Vagina (tissue), 2 donors: ENCODE results near the gene GPR17. TPM values are rescaled to one million over a fixed set of nuclear protein-coding genes. Genes with fewer than 3 reads are reported as not detected.
A peak's percentile ranks its signal among the peaks of the same experiment; 100 is the strongest.

Source experiments
- DNase-seq, 2 donors: peaks; one replicate each; pipeline ENCODE4 v3.0.0-alpha.2; 2017; ENCODE audit errors: extremely low spot score in 2 of 2
- H3K27ac ChIP-seq: fragments of 200-600 bp; sonication (generic); one replicate; pipeline ENCODE4 v1.5.1; 2019
- H3K27me3 ChIP-seq: fragments of 200-600 bp; sonication (generic); one replicate; pipeline ENCODE4 v1.5.1; 2019
- H3K36me3 ChIP-seq, 2 donors: fragments of 200-600 bp; sonication (generic); one replicate each; pipeline ENCODE4 v1.5.1; 2017 to 2019
- H3K4me1 ChIP-seq: fragments of 200-600 bp; sonication (generic); one replicate; pipeline ENCODE4 v1.5.1; 2019
- H3K4me3 ChIP-seq, 2 donors: fragments of 200-600 bp; sonication (generic); 1 replicate in 1 of 2; 2 replicates in 1 of 2; pipeline ENCODE4 v1.5.1; 2016 to 2019
- H3K9me3 ChIP-seq: fragments of 200-600 bp; sonication (generic); one replicate; pipeline ENCODE4 v1.5.1; 2019
- POLR2A ChIP-seq, 2 donors: fragments of 450-650 bp; IDR thresholded peaks; one replicate each; pipeline ENCODE4 v1.6.1; 2017; ENCODE audit warnings: antibody characterized with exemption in 2 of 2, mild to moderate bottlenecking in 2 of 2, moderate library complexity in 2 of 2
- POLR2AphosphoS5 ChIP-seq, 2 donors: sonication (generic); formaldehyde crosslinking; IDR thresholded peaks; one replicate each; pipeline ENCODE4 v1.9.0; 2017; ENCODE audit warnings: antibody characterized with exemption in 2 of 2, mild to moderate bottlenecking in 2 of 2, low read depth in 1 of 2; ENCODE audit not compliant: insufficient read depth in 1 of 2
- intact Hi-C: fragments of 100-400 bp; cut with DNase I; formaldehyde crosslinking; loops from one replicate; pipeline ENCODE4 v1.15.1; 2023
- total RNA-seq: library from RNA; depleted of rRNA; stranded (reverse); fragments of >200 nt; gene quantifications from one replicate; pipeline ENCODE4 v1.2.3, GENCODE V29; 2016
- TF ChIP-seq, protein P1 (sequence below), 3 experiments: fragments of 450-650 bp in 2 of 3; fragments of 200-600 bp in 1 of 3; sonication (generic) in 1 of 3; IDR thresholded peaks; one replicate each; pipeline ENCODE4 v1.5.1; 2017 to 2019; ENCODE audit warnings: antibody characterized with exemption in 3 of 3, mild to moderate bottlenecking in 2 of 3, moderate library complexity in 2 of 3

The GPR17 gene
- total RNA-seq, 1 donor from 2014 or later: not detected

DNA sequence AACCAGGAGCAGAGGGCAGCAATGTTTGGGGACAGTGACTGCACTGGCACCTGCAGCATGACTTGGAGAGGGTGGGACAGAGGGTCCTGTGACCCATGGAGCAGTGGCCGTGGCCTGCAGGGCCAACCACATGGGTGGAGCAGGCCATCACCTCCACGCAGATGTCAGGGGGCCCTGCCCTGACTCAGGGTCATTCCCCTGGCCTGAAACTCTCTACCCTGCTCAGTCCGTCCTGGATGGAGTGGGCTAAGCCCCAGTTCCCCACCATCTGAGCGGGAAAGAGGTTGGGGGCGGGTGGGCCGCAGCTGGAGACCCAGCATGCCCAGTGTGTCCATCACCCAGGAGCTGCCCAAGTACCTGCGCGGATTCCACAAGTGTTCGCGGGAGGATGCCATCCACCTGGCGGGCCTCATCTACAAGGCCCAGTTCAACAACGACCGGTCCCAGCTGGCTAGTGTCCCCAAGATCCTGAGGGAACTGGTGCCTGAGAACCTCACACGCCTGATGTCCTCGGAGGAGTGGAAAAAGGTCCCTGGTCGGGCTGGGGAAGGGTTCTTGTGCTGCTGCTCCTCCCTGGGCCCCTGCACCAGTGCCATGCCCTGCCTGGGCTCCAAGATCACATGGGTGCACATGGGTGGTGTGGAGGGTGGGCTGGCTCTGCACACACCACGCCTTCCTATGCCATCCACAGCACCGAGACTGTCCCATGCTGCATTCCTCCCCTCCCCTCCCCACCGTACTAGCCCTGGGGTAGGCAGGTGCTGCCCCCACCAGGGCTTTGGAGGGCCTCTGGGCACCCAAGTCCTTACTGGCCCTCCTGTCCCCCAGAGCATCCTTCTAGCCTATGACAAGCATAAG, 10.3 kb upstream of the GPR17 start:
- no peak for DNase-seq
- no peaks in the 10 kb centered on the region for H3K9me3 ChIP-seq
- no peak overlapping the region for H3K4me3 ChIP-seq
- no peak overlapping the region for H3K27ac ChIP-seq
- TF ChIP-seq, protein P1, sequence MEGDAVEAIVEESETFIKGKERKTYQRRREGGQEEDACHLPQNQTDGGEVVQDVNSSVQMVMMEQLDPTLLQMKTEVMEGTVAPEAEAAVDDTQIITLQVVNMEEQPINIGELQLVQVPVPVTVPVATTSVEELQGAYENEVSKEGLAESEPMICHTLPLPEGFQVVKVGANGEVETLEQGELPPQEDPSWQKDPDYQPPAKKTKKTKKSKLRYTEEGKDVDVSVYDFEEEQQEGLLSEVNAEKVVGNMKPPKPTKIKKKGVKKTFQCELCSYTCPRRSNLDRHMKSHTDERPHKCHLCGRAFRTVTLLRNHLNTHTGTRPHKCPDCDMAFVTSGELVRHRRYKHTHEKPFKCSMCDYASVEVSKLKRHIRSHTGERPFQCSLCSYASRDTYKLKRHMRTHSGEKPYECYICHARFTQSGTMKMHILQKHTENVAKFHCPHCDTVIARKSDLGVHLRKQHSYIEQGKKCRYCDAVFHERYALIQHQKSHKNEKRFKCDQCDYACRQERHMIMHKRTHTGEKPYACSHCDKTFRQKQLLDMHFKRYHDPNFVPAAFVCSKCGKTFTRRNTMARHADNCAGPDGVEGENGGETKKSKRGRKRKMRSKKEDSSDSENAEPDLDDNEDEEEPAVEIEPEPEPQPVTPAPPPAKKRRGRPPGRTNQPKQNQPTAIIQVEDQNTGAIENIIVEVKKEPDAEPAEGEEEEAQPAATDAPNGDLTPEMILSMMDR (IDR thresholded peaks at IDR 0.05): no peak
- no peak for TF ChIP-seq POLR2A (IDR thresholded peaks at IDR 0.05)
- TF ChIP-seq POLR2AphosphoS5 (IDR thresholded peaks at IDR 0.05; ENCODE audit: insufficient read depth in 1 of 2, low read depth in 1 of 2): no peak
- H3K4me1 ChIP-seq: peaks cover 32% of the 10 kb centered on the region
- no peaks in the 10 kb centered on the region for H3K27me3 ChIP-seq
- intact Hi-C loops: no loop called here
- no peaks in the 10 kb centered on the region for H3K36me3 ChIP-seq

DNA sequence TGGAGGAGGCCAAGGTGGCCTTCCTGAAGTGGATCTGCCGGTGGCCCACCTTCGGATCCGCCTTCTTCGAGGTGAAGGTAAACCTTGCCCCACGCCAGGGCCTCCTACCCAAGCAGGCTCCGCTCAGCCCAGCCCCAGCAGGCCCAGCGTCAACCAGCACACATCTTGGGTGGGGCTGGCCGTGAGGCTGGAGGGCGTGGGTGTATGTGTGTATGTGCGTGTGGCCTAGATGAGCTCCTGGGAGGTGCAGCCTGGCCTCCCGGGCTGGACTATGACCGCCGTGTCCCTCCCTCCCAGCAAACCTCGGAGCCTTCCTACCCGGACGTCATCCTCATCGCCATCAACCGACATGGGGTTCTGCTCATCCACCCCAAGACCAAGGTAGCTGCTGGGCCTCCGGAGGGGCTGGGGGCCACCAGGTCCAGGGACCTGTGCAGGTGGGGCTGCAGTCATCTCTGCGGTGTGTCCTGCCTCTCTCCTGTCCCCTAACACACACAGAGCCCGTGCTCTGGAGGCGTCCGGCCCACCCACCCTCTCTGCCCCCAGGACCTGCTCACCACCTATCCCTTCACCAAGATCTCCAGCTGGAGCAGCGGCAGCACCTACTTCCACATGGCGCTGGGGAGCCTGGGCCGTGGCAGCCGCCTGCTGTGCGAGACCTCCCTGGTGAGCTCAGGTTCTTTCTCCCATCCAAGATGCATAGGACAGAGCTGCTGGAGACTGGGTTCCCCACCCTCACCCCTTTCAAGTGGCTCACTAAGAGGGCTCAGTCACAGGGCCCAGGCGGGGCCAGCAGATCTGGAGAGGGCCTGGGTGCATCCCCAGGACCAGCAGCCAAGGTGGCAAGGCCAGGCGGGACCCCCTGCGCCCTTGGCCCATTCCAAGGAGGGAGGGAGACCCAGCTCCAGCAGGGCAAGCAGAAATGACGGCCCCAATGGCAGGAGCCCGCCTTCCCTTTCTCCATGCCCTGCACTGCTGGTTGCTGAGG, 9.4 kb upstream of the GPR17 start:
- peaks cover 32% of the 10 kb centered on the region for H3K4me1 ChIP-seq
- no peak overlapping the region for H3K4me3 ChIP-seq
- intact Hi-C loops: no loop called here
- no peak for DNase-seq
- no peaks in the 10 kb centered on the region for H3K27me3 ChIP-seq
- TF ChIP-seq, protein P1 (IDR thresholded peaks at IDR 0.05): no peak
- TF ChIP-seq POLR2AphosphoS5 (IDR thresholded peaks at IDR 0.05; ENCODE audit: insufficient read depth in 1 of 2, low read depth in 1 of 2): peak in 1 of 2 donors; percentile 13
- H3K36me3 ChIP-seq: no peaks in the 10 kb centered on the region
- H3K9me3 ChIP-seq: no peaks in the 10 kb centered on the region
- H3K27ac ChIP-seq: peak overlapping the region; percentile 87

DNA sequence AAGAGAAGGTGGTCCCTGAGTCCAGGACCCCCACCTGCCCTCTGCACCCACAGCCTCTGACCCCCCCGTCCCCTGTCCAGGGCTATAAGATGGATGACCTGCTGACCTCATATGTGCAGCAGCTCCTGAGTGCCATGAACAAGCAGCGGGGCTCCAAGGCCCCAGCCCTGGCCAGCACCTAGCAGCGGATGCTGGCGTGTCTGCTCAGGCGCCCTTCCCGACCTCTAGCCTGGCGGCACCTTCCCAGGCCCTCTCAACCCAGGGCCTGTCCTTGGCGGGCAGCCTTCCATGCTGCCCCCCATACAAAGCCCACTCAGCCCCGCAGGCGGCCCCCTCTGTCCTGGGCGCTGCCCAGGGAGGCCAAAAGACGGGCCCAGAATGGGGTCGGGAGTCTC, 8.7 kb upstream of the GPR17 start:
- no peaks in the 10 kb centered on the region for H3K36me3 ChIP-seq
- H3K27ac ChIP-seq: peak overlapping the region; percentile 87
- TF ChIP-seq, protein P1 (IDR thresholded peaks at IDR 0.05): no peak
- no peak for DNase-seq
- intact Hi-C loops: no loop called here
- H3K9me3 ChIP-seq: no peaks in the 10 kb centered on the region
- no peak overlapping the region for H3K4me3 ChIP-seq
- peaks cover 32% of the 10 kb centered on the region for H3K4me1 ChIP-seq
- no peaks in the 10 kb centered on the region for H3K27me3 ChIP-seq

- H3K4me3 ChIP-seq: no peak overlapping the region
- intact Hi-C loops: no loop called here
- H3K27ac ChIP-seq: peak overlapping the region; percentile 87
- no peaks in the 10 kb centered on the region for H3K27me3 ChIP-seq
- no peaks in the 10 kb centered on the region for H3K36me3 ChIP-seq
- DNase-seq: no peak
- peaks cover 32% of the 10 kb centered on the region for H3K4me1 ChIP-seq
- H3K9me3 ChIP-seq: no peaks in the 10 kb centered on the region
- TF ChIP-seq, protein P1 (IDR thresholded peaks at IDR 0.05): no peak
- TF ChIP-seq POLR2AphosphoS5 (IDR thresholded peaks at IDR 0.05; ENCODE audit: insufficient read depth in 1 of 2, low read depth in 1 of 2): peak; percentile 18 to 54
Measured at GRCh38 chr2:127637725-127638252, 8.2 kb upstream of the GPR17 start.
